ENCODE measurements around the gene NEDD4.
"Not testable (repeated sequence)": the region's sequence is repeated elsewhere in the genome, so short reads cannot be mapped to it uniquely, and the experiment has no call there.

The NEDD4 gene

GRCh38 chr15:55993111-55993803 lies at the start of gene NEDD4:
Gene NEDD4, minus strand, starts transcription at chr15:55993612. Its CDS starts 57 bp downstream, at chr15:55993555.
- DNase-seq: peak; percentile 71 to 72

- no peak for DNase-seq
These were observed 49.1 kb upstream of the NEDD4 start for GRCh38 chr15:56042498-56042897.

- DNase-seq: no peak
These were observed 48.6 kb upstream of the NEDD4 start for GRCh38 chr15:56042031-56042430.

GRCh38 chr15:56040081-56041035 lies 46.9 kb upstream of the NEDD4 start:
- peak in 1 of 2 experiments; percentile 8 for DNase-seq

- no peak for DNase-seq
These were observed 45.3 kb upstream of the NEDD4 start for GRCh38 chr15:56038707-56039106.

GRCh38 chr15:56038015-56038414 lies 44.6 kb upstream of the NEDD4 start:
- no peak for DNase-seq

- DNase-seq: no peak
These were observed 43.2 kb upstream of the NEDD4 start for GRCh38 chr15:56036546-56037067.

GRCh38 chr15:56035166-56035565 lies 41.8 kb upstream of the NEDD4 start:
- no peak for DNase-seq

- no peak for DNase-seq
These were observed 41.1 kb upstream of the NEDD4 start for GRCh38 chr15:56034514-56034913.

- no peak for DNase-seq
These were observed 39.0 kb upstream of the NEDD4 start for GRCh38 chr15:56032373-56032772.

- no peak for DNase-seq
These were observed 38.4 kb upstream of the NEDD4 start for GRCh38 chr15:56031836-56032235.

- no peak for DNase-seq
These were observed 38.0 kb upstream of the NEDD4 start for GRCh38 chr15:56031402-56031801.

GRCh38 chr15:56028430-56028829 lies 35.0 kb upstream of the NEDD4 start:
- no peak for DNase-seq

- not testable (repeated sequence) for DNase-seq
These were observed 29.7 kb upstream of the NEDD4 start for GRCh38 chr15:56023160-56023559.

- DNase-seq: no peak
These were observed 26.5 kb upstream of the NEDD4 start for GRCh38 chr15:56019819-56020486.

GRCh38 chr15:56019060-56019793 lies 25.8 kb upstream of the NEDD4 start:
- no peak for DNase-seq

- DNase-seq: no peak
These were observed 24.5 kb upstream of the NEDD4 start for GRCh38 chr15:56017920-56018319.

- no peak for DNase-seq
These were observed 24.1 kb upstream of the NEDD4 start for GRCh38 chr15:56017511-56017910.

GRCh38 chr15:56016281-56016680 lies 22.9 kb upstream of the NEDD4 start:
- DNase-seq: no peak

GRCh38 chr15:56014677-56015076 lies 21.3 kb upstream of the NEDD4 start:
- DNase-seq: no peak

- DNase-seq: peak in 1 of 2 experiments; percentile 4
These were observed 13.6 kb upstream of the NEDD4 start for GRCh38 chr15:56007053-56007452.

GRCh38 chr15:56006371-56006770 lies 13.0 kb upstream of the NEDD4 start:
- not testable (repeated sequence) for DNase-seq
